GM12891 (cell line): ENCODE measurements around the gene ANKS1B.

Source experiments
- PAX5 ChIP-seq: IDR thresholded peaks from 2 replicates; pipeline ENCODE4 v1.6.1; 2011; ENCODE audit warnings: low read length, moderate library complexity, mild to moderate bottlenecking; ENCODE audit not compliant: insufficient read depth, severe bottlenecking
- POLR2A ChIP-seq: IDR thresholded peaks from 2 replicates; pipeline ENCODE4 v1.6.1; 2011; ENCODE audit warnings: low read depth, low read length, control low read depth
- POLR2AphosphoS5 ChIP-seq: IDR thresholded peaks from 2 replicates; pipeline ENCODE4 v1.6.1; 2011; ENCODE audit warnings: low read depth, low read length, control low read depth
- TAF1 ChIP-seq: IDR thresholded peaks from 2 replicates; pipeline ENCODE4 v1.6.1; 2011; ENCODE audit warnings: low read depth, low read length, control low read depth

DNA sequence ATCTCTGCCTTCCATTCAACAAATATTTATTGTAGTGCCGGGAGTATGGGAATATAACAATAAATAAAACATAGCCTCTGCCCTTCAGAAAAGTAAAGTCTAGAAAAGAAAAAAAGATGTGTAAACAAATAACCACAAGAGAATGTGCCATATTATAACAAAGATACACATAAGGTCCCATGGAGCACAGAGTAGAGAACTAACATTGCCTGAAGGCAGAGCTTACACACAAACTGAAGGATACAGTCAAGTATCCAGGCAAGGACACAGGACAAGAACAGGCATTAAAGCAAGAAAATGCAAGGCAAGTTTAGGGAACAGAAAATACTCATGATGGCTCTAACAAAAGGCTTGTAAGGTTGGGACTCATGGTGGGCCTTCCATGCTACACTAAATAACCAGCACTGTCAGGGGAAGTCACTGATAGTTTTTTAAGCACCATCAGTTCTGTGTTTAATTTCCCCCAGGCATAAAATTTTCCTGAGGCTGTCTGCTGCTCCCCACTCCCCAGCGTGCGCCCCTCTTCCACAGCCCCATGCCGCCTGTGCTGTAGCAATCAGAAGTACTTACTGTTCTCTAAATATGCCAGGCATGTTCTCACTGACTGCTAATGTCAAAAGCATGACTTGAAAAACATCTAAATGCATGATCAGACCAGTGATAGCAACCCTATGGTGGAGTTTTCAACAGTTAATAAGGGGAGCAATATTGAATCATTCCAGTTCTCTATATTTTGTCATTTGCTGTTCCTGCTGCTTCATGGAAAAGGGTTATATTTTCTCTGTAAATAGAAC lies 77.8 kb downstream of the ANKS1B start:
- TF ChIP-seq POLR2AphosphoS5 (no peak), TAF1 (no peak), POLR2A (no peak), PAX5 (no peak)
